GM18907 (cell line): ENCODE results near the gene EBF3.

Experiments
- ATAC-seq: cut with Tn5 transposase; IDR thresholded peaks from one replicate; pipeline ENCODE4 v1.9.1; 2021; ENCODE audit warnings: mild to moderate bottlenecking, moderate library complexity; ENCODE audit not compliant: unreplicated experiment

Gene EBF3

GRCh38 chr10:129857242-129857960 is 106.7 kb downstream of the EBF3 start:
- no peak for ATAC-seq

GRCh38 chr10:129855836-129856563 is 108.1 kb downstream of the EBF3 start:
- no peak for ATAC-seq

- no peak for ATAC-seq
Measured at GRCh38 chr10:129854796-129855705, 109.0 kb downstream of the EBF3 start.

GRCh38 chr10:129854158-129854557 is 109.9 kb downstream of the EBF3 start:
- no peak for ATAC-seq

GRCh38 chr10:129853562-129853903 is 110.5 kb downstream of the EBF3 start:
- no peak for ATAC-seq

DNA sequence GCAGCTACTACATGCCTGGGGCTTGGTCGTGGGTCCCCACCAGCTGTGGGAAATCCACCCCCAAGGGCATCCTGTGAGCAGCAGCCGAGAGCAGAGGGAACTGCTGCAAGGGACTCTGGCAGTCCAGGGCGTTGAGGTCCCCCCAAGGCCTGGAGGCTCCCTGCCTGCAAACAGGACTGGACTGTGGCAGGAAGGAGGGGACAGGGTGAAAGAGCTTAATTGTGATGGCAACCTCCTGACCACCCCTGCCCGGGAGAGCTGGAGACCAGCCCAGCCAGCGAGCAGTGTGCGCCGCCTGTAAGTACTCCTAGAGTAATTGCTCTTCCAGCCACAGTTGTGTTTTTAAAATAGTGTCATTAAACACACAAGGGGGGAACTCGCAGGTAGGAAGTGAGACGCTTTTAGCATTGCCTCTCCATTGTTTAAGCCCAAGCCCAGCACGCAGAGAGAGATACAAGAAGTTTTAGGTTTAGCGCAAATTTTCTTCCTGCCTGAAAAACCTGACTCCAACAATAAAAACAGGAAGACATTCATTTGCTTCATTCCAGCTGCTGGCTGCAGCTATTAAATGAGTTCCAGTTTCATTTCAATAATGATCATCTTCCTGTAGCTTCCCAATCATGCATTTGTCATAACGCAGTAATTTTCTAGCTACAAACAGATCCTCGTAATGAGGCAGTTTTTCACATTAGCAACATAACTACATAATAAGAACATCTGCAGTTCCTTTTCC is 111.1 kb downstream of the EBF3 start:
- no peak for ATAC-seq

DNA sequence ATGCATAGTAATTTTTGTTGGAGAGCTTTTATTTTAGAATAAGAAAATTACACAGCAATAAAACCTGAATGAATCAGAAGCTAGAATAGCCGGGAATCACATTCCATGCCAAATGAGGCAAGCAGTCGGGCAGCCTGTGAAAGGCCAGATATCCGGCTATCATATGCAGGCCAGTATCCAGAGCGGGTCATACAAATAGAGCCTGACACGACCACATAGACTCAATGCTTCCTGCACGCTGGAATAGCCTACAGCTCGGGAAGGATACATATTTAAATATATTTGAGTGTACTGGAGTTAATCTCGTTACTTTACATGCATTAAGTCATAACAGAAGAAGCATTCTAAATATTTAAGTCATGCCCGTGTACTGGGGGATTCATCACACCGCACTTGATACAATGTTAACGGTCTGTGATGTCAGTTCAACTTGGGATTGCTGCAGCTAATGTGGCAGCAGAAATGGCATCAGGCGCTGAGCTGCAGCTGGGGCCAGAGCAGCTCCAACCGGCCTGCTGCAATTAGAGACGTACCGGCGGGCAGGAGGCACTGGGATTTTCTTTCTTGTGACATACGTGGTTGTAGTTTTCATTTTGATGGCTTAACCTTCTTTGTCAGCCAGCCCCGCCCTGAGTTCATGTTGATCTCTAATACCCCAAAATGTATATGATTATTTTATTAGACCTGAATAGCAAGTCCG is 112.0 kb downstream of the EBF3 start:
- ATAC-seq = no peak

GRCh38 chr10:129850790-129851189 is 113.3 kb downstream of the EBF3 start:
- ATAC-seq = no peak

DNA sequence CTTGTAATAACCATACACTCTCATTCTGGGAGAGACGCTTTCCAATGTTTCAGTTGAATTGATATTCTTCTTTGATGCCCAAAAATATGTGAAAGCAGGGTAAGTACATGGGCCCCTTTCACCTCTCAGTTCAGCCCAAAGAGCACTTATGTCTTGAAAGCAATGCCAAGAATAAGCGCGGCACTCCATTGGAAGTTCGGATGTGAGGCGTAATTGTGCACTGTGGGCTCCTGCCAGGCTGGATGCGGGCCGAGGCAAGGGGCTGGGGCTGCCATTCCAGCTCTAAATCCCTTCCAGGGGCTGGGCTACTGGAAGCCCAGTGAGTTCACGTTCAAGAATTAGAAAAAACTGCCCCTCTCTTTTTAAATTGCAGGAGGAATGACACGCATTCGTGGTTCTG is 113.8 kb downstream of the EBF3 start:
- ATAC-seq = no peak

DNA sequence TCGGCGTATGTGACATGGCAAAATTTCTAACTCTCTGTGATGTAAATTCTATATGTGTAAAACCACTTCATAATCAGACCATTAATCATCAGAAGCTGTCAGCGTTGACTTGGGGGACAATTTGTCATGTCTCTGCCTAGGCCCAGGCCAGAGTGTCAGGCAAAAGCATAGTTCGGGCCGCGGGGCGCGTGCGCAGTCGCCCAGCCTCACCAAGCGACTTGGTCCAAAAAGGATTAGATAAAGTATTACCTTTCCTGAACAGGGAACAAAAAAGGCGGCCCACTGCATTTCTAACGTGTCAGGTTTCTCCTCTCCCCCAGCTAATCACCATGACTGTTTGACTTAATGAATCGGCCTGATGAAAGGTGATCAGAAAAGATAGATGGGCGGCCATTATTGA is 114.2 kb downstream of the EBF3 start:
- ATAC-seq = no peak

- no peak for ATAC-seq
Measured at GRCh38 chr10:129849452-129849750, 114.7 kb downstream of the EBF3 start.

GRCh38 chr10:129848696-129849451 is 115.2 kb downstream of the EBF3 start:
- ATAC-seq = no peak

GRCh38 chr10:129847741-129848483 is 116.2 kb downstream of the EBF3 start:
- no peak for ATAC-seq

- no peak for ATAC-seq
Measured at GRCh38 chr10:129846991-129847391, 117.1 kb downstream of the EBF3 start.

DNA sequence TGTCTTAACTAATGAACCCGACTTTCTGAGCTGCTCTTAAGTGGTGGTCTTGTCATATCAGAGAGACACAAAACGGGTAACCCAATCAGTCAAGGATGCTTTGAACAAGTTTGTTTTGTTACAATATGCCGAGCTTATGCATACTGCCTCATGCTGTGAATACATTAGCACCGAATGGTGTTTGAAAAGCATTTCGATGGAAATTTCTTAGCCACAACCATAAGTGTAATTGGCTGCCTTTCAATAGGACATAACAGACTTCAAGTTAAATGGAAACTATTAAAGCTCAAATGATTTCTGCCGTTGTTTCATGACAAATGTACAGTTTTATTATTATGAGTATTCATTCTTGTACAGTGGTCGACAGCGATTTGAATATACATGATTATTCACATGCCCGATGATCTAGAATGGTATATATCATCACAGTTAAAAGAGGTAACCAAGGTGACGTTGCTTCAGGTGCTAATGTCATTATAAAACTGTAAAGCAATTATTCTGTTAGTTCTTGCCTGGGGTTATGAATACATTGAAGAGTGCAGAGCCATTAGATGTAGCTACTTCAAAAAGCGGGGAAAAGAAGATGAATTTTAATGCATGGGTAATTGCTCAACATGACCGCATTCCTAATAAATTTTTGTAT is 118.8 kb downstream of the EBF3 start:
- no peak for ATAC-seq

DNA sequence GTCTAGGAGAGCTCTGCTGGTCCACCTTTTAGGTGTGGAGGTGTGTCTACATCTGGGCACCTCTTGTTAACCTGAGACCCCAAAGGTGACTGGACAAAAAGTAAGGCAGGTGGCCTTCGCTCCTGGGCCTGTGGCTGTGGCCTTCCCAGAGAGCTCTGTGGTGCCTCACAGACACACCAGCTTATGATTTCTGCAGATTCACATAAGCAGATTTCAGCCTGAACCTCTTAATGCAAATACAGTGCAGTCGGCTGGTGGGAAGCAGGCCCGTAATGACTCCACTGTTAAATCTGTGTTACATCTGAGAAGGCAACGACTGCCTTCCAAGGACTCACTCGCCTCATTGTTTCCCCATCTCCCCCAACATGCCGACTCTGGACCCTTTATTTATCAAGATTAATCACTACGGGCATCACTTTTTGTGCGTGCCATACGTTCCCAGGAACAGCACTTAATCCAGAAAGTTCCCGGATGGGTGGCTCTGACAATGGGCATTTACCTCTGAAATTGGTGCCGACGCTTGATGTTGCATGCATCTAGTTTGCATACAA is 119.8 kb downstream of the EBF3 start:
- no peak for ATAC-seq

DNA sequence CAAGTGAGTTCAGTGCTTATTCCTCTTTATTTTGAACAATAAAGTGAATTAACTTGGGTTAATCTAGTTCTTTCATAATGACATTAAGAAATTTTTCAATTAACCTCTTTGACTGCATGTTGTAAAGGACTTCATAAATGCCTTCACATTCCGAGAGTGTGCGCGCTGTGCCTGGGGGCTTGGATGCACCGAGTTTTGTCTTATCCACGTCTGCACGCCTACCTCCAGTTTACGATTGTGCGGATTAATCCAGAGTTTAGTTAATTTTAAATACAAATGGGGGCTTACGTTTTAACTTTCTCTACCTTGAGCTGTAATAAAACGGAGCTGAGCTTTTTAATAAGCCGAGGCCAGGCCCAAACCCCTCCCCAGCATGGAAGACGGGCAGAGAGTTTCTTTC is 120.4 kb downstream of the EBF3 start:
- ATAC-seq = no peak

GRCh38 chr10:129843131-129843541 is 120.9 kb downstream of the EBF3 start:
- no peak for ATAC-seq
